Measurements from ENCODE around the gene ANKH.

DNA sequence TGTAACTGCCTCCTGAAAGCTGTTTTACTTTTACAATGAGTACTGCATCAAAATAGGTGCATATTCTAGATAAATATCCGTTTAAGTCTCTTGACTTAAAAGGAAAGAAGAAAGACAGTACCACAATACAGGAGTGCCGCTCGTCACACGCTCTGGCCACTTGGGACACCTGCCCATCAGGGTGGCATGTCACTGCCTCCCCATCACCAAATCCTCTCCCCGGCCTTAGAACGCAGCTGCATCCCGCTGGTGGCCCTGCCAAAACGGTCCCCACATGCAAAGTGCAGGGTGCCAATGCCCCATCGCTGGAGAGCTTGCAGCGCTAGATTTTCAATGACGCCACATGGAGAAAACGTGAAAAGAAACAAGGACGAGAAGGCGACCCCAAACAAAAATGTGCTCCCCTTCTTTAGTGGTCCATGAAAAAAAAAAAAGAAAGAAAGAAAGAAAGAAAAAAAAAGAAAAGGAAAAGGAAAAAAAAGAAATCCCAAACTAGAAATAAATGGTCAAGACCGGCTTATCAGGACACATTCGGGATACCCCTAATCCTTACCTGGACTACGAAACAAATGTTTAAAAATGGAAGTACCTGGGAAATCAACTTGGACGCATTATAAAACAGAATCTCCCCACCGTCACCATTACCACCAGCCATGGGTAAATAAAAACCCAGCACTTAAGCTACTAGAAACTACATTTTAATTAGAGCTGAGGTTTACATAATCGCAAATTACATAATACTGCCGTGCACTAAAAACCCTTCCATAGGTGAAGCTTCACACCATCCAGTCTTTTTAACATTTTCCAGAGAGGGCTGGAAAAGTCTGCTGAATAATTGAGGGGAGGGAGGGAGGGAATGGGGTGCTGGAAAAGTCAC, 1.0 kb downstream of the ANKH start:
- TF ChIP-seq, protein P1, sequence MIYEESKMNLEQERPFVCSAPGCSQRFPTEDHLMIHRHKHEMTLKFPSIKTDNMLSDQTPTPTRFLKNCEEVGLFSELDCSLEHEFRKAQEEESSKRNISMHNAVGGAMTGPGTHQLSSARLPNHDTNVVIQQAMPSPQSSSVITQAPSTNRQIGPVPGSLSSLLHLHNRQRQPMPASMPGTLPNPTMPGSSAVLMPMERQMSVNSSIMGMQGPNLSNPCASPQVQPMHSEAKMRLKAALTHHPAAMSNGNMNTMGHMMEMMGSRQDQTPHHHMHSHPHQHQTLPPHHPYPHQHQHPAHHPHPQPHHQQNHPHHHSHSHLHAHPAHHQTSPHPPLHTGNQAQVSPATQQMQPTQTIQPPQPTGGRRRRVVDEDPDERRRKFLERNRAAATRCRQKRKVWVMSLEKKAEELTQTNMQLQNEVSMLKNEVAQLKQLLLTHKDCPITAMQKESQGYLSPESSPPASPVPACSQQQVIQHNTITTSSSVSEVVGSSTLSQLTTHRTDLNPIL (CRISPR knock-in tag; IDR thresholded peaks at IDR 0.05; ENCODE audit: low read depth): no peak
- no peak for TF ChIP-seq ZFP3 (CRISPR knock-in tag; IDR thresholded peaks at IDR 0.05)
- no peak for TF ChIP-seq BACH2 (CRISPR knock-in tag; IDR thresholded peaks at IDR 0.05; ENCODE audit: borderline replicate concordance)
- TF ChIP-seq, protein P2, sequence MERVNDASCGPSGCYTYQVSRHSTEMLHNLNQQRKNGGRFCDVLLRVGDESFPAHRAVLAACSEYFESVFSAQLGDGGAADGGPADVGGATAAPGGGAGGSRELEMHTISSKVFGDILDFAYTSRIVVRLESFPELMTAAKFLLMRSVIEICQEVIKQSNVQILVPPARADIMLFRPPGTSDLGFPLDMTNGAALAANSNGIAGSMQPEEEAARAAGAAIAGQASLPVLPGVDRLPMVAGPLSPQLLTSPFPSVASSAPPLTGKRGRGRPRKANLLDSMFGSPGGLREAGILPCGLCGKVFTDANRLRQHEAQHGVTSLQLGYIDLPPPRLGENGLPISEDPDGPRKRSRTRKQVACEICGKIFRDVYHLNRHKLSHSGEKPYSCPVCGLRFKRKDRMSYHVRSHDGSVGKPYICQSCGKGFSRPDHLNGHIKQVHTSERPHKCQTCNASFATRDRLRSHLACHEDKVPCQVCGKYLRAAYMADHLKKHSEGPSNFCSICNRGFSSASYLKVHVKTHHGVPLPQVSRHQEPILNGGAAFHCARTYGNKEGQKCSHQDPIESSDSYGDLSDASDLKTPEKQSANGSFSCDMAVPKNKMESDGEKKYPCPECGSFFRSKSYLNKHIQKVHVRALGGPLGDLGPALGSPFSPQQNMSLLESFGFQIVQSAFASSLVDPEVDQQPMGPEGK (CRISPR knock-in tag; IDR thresholded peaks at IDR 0.05; ENCODE audit: borderline replicate concordance): no peak
- TF ChIP-seq ZNF8 (CRISPR knock-in tag; IDR thresholded peaks at IDR 0.05): no peak

All from SK-N-SH treated with all-trans-retinoic acid at 6 μM for 48 hours (cell line).